ENCODE data around the gene CDS2. TPM values are rescaled to one million over a fixed set of nuclear protein-coding genes. Genes with fewer than 3 reads are reported as not detected.

Gene CDS2
- total and polyA plus RNA-seq, 12 donors, result 16.7 to 100 (median 82.3) TPM

DNA sequence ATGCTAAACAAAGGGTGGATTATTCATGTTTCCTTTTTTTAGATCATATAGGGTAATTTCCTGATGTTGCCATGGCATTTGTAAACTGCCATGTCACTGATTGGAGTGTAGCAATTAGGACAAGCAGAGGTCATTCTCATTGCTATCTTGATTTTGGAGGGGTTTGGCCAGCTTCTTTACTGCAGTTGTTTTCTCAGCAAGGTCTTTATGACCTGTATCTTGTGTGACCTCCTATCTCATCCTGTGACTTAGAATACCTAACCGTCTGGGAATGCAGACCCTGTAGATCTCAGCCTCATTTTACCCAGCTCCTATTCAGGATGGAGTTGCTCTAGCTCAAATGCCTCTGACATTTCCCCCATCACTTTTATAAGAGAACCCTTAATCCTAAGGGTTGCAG, 53.6 kb downstream of the CDS2 start:
- Histone ChIP-seq H3K9me3 (no peaks in the 10 kb centered on the region), H3K4me1 (peaks cover 23 to 86% (median 56%) of the 10 kb centered on the region in 9 donors), H3K27me3 (no peaks in the 10 kb centered on the region), H3K27ac (peak overlapping the region; percentile 15 to 89 (median 58)), H3K36me3 (peaks cover 0 to 98% (median 20%) of the 10 kb centered on the region in 9 donors), H3K4me3 (no peak overlapping the region)
- DNase-seq, result no peak
- TF ChIP-seq, protein P1, sequence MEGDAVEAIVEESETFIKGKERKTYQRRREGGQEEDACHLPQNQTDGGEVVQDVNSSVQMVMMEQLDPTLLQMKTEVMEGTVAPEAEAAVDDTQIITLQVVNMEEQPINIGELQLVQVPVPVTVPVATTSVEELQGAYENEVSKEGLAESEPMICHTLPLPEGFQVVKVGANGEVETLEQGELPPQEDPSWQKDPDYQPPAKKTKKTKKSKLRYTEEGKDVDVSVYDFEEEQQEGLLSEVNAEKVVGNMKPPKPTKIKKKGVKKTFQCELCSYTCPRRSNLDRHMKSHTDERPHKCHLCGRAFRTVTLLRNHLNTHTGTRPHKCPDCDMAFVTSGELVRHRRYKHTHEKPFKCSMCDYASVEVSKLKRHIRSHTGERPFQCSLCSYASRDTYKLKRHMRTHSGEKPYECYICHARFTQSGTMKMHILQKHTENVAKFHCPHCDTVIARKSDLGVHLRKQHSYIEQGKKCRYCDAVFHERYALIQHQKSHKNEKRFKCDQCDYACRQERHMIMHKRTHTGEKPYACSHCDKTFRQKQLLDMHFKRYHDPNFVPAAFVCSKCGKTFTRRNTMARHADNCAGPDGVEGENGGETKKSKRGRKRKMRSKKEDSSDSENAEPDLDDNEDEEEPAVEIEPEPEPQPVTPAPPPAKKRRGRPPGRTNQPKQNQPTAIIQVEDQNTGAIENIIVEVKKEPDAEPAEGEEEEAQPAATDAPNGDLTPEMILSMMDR (IDR thresholded peaks at IDR 0.05), result no peak
- intact Hi-C loops (cut with DNase I), result no loop called here
- 28 to 57% methylated on average over 1 of the region's 1 CpG for WGBS, 2 donors
- ATAC-seq, result no peak

DNA sequence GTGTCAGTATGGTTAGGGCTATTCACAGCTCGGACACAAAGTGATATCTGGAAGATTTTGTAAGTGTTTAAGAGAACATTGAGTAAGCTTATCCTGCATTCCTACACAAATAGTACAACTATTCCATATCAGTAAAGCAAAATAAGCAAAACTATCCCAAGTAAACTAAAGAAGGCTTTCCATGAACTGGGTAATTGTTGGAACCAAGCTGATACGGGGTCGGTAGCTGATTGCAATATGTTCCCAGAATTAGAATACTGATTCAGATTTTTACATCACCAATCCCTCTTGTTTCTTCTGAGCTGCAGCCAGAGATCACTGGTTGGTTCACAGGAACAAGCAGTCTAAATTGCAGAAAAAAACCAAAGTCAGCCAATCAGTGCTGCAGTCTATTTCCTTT, 54.1 kb downstream of the CDS2 start:
- H3K4me3 ChIP-seq, result no peak overlapping the region
- peaks cover 23 to 81% (median 53%) of the 10 kb centered on the region in 9 donors for H3K4me1 ChIP-seq
- 60 to 63% methylated on average over 3 of the region's 3 CpGs for WGBS, 2 donors
- H3K27me3 ChIP-seq, result no peaks in the 10 kb centered on the region
- H3K36me3 ChIP-seq, result peaks cover 0 to 98% (median 25%) of the 10 kb centered on the region in 9 donors
- H3K27ac ChIP-seq, result peak overlapping the region; percentile 15 to 89 (median 58)
- intact Hi-C loops (cut with DNase I), result no loop called here
- DNase-seq, result no peak
- TF ChIP-seq, protein P1 (IDR thresholded peaks at IDR 0.05), result no peak
- no peak for ATAC-seq
- no peaks in the 10 kb centered on the region for H3K9me3 ChIP-seq

DNA sequence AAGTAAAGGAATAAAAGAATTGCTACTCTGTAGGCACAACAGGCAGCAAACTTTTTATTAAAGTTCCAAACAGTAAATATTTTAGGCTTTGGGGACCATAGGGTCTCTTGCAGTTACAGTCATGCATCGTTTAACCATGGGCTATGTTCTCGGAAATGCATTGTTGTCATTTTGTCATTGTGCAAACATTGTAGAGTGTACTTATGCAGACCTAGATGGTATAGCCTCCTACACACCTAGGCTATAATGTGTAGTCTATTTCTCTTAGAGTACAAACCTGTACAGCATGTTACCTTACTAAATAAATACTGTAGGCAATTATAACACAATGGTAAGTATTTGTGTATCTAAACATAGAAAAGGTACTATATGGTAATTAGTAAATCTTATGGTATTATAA, 54.7 kb downstream of the CDS2 start:
- peak overlapping the region in 9 of 10 donors; percentile 19 to 89 (median 65) for H3K27ac ChIP-seq
- TF ChIP-seq, protein P1 (IDR thresholded peaks at IDR 0.05), result no peak
- ATAC-seq, result no peak
- intact Hi-C loops (cut with DNase I), result no loop called here
- H3K27me3 ChIP-seq, result no peaks in the 10 kb centered on the region
- 92% methylated on average over 2 of the region's 2 CpGs for whole genome bisulfite sequencing, 2 donors
- H3K4me3 ChIP-seq, result no peak overlapping the region
- no peaks in the 10 kb centered on the region for H3K9me3 ChIP-seq
- no peak for DNase-seq
- H3K36me3 ChIP-seq, result peaks cover 0 to 98% (median 27%) of the 10 kb centered on the region in 9 donors
- H3K4me1 ChIP-seq, result peaks cover 20 to 76% (median 47%) of the 10 kb centered on the region in 9 donors

DNA sequence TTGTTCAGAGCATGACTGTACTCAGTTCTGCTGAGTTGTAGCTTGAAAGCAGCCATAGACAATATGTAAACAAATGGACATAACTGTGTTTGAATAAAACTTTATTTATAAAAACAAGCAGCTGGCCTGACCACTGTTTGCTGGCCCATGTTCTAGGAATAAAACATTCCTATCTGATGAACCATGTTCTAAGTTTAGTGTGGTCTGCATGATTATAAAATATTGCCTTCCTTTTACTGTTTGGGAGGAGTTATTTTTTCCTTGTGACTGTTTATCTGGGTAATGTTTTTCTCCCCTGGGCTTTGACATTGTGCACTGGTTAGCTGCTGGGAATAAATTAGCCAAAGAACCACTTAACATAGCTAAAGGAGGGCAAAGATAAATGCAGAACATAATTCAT, 55.1 kb downstream of the CDS2 start:
- Histone ChIP-seq H3K4me1 (peaks cover 17 to 71% (median 42%) of the 10 kb centered on the region in 9 donors), H3K36me3 (peaks cover 0 to 98% (median 25%) of the 10 kb centered on the region in 9 donors), H3K9me3 (no peaks in the 10 kb centered on the region), H3K4me3 (no peak overlapping the region), H3K27ac (peak overlapping the region; percentile 3 to 89 (median 60)), H3K27me3 (no peaks in the 10 kb centered on the region)
- ATAC-seq (peak; percentile 62 to 82 (median 77)), DNase-seq (no peak)
- TF ChIP-seq, protein P1 (IDR thresholded peaks at IDR 0.05), result no peak
- intact Hi-C loops (cut with DNase I), result no loop called here
